Brain microvascular endothelial cell (primary cell): ENCODE data around the gene VPS9D1.
"Not testable (repeated sequence)": the region's sequence is repeated elsewhere in the genome, so short reads cannot be mapped to it uniquely, and the experiment has no call there.

Source experiments
- DNase-seq: peaks from one replicate; pipeline ENCODE4 v3.0.0-alpha.2; 2020
- H3K27ac ChIP-seq: fragments of 250-450 bp; sonication (Bioruptor Pico); 2 replicates; pipeline ENCODE4 v1.5.1; 2020; ENCODE audit warnings: mild to moderate bottlenecking, moderate library complexity
- H3K27me3 ChIP-seq: fragments of 250-450 bp; sonication (Bioruptor Pico); replicated peaks from 2 replicates; pipeline ENCODE4 v1.5.1; 2020; ENCODE audit warnings: mild to moderate bottlenecking
- H3K36me3 ChIP-seq: fragments of 250-450 bp; sonication (Bioruptor Pico); replicated peaks from 2 replicates; pipeline ENCODE4 v1.5.1; 2020; ENCODE audit warnings: mild to moderate bottlenecking
- H3K4me3 ChIP-seq: 2 replicates; pipeline ENCODE4 v1.5.1; 2011; ENCODE audit warnings: low read depth, mild to moderate bottlenecking, control low read depth, low read length, moderate library complexity
- CTCF ChIP-seq: IDR thresholded peaks from 2 replicates; pipeline ENCODE4 v1.5.1; 2011; ENCODE audit warnings: low read depth, mild to moderate bottlenecking, moderate library complexity, low read length, control low read depth, inconsistent platforms; ENCODE audit errors: missing control alignments
- in situ Hi-C: cut with HindIII; loops from 2 replicates; pipeline ENCODE4 v1.10.0; 2017; ENCODE audit warnings: low sequenced_read_pairs, low pct_ligation_motif_present

VPS9D1 gene

DNA sequence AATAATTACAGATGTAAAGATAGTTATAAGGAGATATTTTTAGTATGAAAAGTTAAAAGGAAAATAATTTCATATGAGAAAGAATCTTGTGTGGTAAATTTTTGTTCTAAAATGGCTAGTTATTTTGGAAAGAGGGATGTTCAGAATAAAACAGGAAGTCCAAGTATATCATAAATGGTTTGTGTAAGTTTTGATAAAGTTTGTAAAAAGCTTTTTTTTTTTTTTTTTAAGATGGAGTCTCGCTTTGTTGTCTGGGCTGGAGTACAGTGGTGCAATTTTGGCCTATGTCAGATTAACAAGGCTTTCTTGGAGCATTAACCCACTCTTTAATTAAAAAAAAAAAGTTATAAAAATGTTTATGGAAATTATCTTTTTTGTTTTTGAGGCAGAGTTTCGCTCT lies 42.4 kb downstream of the VPS9D1 start:
- in situ Hi-C loops, result no loop called here
- DNase-seq, result no peak
- Histone ChIP-seq H3K27me3 (no peaks in the 10 kb centered on the region), H3K4me3 (no peak overlapping the region), H3K36me3 (no peaks in the 10 kb centered on the region), H3K27ac (no peak overlapping the region)
- no peak for TF ChIP-seq CTCF

- no peak for DNase-seq
- Histone ChIP-seq H3K27me3 (no peaks in the 10 kb centered on the region), H3K27ac (no peak overlapping the region), H3K36me3 (no peaks in the 10 kb centered on the region), H3K4me3 (no peak overlapping the region)
- no peak for TF ChIP-seq CTCF
- in situ Hi-C loops, result no loop called here
These were observed 48.3 kb downstream of the VPS9D1 start for GRCh38 chr16:89672177-89672941.

- H3K36me3 ChIP-seq, DNase-seq, in situ Hi-C loops, H3K4me3 ChIP-seq, H3K27ac ChIP-seq, H3K27me3 ChIP-seq: not testable (repeated sequence)
These were observed 49.1 kb downstream of the VPS9D1 start for GRCh38 chr16:89671565-89671964.

- Histone ChIP-seq H3K27me3 (no peaks in the 10 kb centered on the region), H3K27ac (no peak overlapping the region), H3K4me3 (no peak overlapping the region), H3K36me3 (no peaks in the 10 kb centered on the region)
- in situ Hi-C loops, result no loop called here
- no peak for DNase-seq
- no peak for TF ChIP-seq CTCF
These were observed 49.9 kb downstream of the VPS9D1 start for GRCh38 chr16:89670496-89671431.

- DNase-seq, result no peak
- Histone ChIP-seq H3K4me3 (no peak overlapping the region), H3K27me3 (no peaks in the 10 kb centered on the region), H3K36me3 (no peaks in the 10 kb centered on the region), H3K27ac (no peak overlapping the region)
- in situ Hi-C loops, result no loop called here
- no peak for TF ChIP-seq CTCF
These were observed 50.9 kb downstream of the VPS9D1 start for GRCh38 chr16:89669755-89670154.

DNA sequence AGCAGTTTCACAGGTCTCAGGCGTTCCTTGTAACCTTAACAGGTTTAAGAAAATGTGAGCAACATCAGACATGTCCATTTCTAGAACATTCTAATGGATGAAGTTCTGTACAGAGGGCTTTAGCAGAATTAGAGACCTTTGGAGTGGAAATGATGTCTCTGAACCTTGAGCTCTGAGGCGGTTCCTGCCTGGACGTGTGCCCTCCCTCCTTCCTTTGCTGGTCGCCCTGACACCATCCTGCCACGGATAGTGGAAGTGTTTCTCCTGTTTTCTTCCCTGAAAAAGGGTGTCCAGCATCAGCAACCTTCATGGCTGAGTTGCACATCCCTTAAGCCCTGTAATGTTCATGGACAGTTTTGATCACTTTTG lies 51.9 kb downstream of the VPS9D1 start:
- H3K36me3 ChIP-seq, result peaks cover 2% of the 10 kb centered on the region
- no peak overlapping the region for H3K4me3 ChIP-seq
- DNase-seq, result no peak
- TF ChIP-seq CTCF, result no peak
- no peaks in the 10 kb centered on the region for H3K27me3 ChIP-seq
- no peak overlapping the region for H3K27ac ChIP-seq
- in situ Hi-C loops, result no loop called here
